ENCODE results near the gene RXFP3.
"Not testable (repeated sequence)": the region's sequence is repeated elsewhere in the genome, so short reads cannot be mapped to it uniquely, and the experiment has no call there.

RXFP3 gene

GRCh38 chr5:33936381-33937016, at the start of gene RXFP3:
Gene RXFP3, plus strand, starts transcription at chr5:33936386. Its CDS starts 355 bp downstream, at chr5:33936741.
- no peak for DNase-seq (ENCODE audit: low read depth)

- no peak for DNase-seq (ENCODE audit: low read depth)
Observed at GRCh38 chr5:33887268-33887667, 48.9 kb upstream of the RXFP3 start.

- no peak for DNase-seq (ENCODE audit: low read depth)
Observed at GRCh38 chr5:33888587-33888986, 47.6 kb upstream of the RXFP3 start.

GRCh38 chr5:33890131-33891032, 45.8 kb upstream of the RXFP3 start:
- no peak for DNase-seq (ENCODE audit: low read depth)

GRCh38 chr5:33891446-33891787, 44.8 kb upstream of the RXFP3 start:
- DNase-seq (ENCODE audit: low read depth): no peak

GRCh38 chr5:33891788-33892619, 44.2 kb upstream of the RXFP3 start, which contains the start of gene ADAMTS12:
Gene ADAMTS12, minus strand, starts transcription at chr5:33891990. Its CDS starts 134 bp downstream, at chr5:33891856.
- no peak for DNase-seq (ENCODE audit: low read depth)

GRCh38 chr5:33892620-33893137, 43.5 kb upstream of the RXFP3 start:
- no peak for DNase-seq (ENCODE audit: low read depth)

GRCh38 chr5:33894566-33894965, 41.6 kb upstream of the RXFP3 start:
- DNase-seq (ENCODE audit: low read depth): no peak

GRCh38 chr5:33901156-33901555, 35.0 kb upstream of the RXFP3 start:
- no peak for DNase-seq (ENCODE audit: low read depth)

- no peak for DNase-seq (ENCODE audit: low read depth)
Observed at GRCh38 chr5:33903118-33903517, 33.1 kb upstream of the RXFP3 start.

GRCh38 chr5:33905381-33905780, 30.8 kb upstream of the RXFP3 start:
- no peak for DNase-seq (ENCODE audit: low read depth)

- not testable (repeated sequence) for DNase-seq (ENCODE audit: low read depth)
Observed at GRCh38 chr5:33906248-33906647, 29.9 kb upstream of the RXFP3 start.

- DNase-seq (ENCODE audit: low read depth): not testable (repeated sequence)
Observed at GRCh38 chr5:33914844-33915243, 21.3 kb upstream of the RXFP3 start.

GRCh38 chr5:33921002-33921401, 15.2 kb upstream of the RXFP3 start:
- no peak for DNase-seq (ENCODE audit: low read depth)

GRCh38 chr5:33925278-33925677, 10.9 kb upstream of the RXFP3 start:
- no peak for DNase-seq (ENCODE audit: low read depth)

GRCh38 chr5:33927685-33928084, 8.5 kb upstream of the RXFP3 start:
- no peak for DNase-seq (ENCODE audit: low read depth)

- DNase-seq (ENCODE audit: low read depth): no peak
Observed at GRCh38 chr5:33928283-33928682, 7.9 kb upstream of the RXFP3 start.

GRCh38 chr5:33929925-33930690, 6.1 kb upstream of the RXFP3 start:
- DNase-seq (ENCODE audit: low read depth): no peak

GRCh38 chr5:33931136-33931535, 5.0 kb upstream of the RXFP3 start:
- no peak for DNase-seq (ENCODE audit: low read depth)

GRCh38 chr5:33933723-33934169, 2.4 kb upstream of the RXFP3 start:
- no peak for DNase-seq (ENCODE audit: low read depth)

GRCh38 chr5:33934176-33934575, 2.0 kb upstream of the RXFP3 start:
- no peak for DNase-seq (ENCODE audit: low read depth)
